ENCODE data around the gene TTLL11.

DNA sequence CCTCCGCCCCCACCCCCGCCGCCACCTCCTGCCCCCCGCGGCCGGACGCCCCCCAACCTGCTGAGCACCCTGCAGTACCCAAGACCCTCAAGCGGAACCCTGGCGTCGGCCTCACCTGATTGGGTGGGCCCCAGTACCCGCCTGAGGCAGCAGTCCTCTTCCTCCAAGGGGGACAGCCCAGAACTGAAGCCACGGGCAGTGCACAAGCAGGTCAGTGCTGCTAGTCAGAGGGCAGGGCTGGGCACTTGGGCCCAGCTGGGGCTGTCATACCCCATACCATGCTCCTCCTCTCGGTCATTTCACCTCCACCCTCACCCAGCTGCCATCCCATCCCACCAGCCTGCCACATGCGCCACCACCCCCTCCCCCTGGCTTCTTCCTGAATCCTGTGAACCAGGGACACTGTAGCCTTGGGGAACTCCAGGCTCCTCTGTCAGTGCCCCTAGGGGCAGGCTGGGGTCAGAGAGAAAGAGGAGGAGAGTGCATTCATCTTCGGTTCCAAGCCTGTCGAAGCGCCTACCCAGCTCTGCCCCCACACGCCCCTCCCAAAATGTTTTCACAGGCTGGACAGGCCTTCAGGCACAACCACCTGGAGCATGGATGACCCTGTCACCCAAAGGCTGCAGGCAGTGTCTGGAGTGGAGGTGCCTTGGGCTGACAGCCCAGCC lies 319.7 kb downstream of the TTLL11 start:
- TF ChIP-seq, protein P1, sequence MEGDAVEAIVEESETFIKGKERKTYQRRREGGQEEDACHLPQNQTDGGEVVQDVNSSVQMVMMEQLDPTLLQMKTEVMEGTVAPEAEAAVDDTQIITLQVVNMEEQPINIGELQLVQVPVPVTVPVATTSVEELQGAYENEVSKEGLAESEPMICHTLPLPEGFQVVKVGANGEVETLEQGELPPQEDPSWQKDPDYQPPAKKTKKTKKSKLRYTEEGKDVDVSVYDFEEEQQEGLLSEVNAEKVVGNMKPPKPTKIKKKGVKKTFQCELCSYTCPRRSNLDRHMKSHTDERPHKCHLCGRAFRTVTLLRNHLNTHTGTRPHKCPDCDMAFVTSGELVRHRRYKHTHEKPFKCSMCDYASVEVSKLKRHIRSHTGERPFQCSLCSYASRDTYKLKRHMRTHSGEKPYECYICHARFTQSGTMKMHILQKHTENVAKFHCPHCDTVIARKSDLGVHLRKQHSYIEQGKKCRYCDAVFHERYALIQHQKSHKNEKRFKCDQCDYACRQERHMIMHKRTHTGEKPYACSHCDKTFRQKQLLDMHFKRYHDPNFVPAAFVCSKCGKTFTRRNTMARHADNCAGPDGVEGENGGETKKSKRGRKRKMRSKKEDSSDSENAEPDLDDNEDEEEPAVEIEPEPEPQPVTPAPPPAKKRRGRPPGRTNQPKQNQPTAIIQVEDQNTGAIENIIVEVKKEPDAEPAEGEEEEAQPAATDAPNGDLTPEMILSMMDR (conservative IDR thresholded peaks at IDR 0.05), result no peak
- TF ChIP-seq ZFX (IDR thresholded peaks at IDR 0.05), result no peak

Measured in C4-2B (cell line).